Measurements from ENCODE around the gene CRELD1.

The CRELD1 gene

DNA sequence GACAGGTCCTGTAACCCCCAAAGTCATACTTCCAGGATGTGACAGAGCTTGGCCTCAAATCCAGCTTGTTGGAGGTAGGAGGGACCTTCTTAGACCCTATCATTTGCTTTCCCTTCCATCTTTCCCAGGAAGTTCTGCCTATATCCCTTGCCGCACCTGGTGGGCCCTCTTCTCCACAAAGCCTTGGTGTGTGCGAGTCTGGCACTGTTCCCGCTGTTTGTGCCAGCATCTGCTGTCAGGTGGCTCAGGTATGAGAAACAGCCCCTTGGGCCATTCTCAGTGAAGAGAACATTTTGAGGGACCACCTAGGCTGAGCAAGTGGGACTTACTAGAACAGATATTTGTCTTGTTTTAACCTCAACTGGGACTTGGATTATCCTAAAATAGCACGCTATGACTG lies 29.7 kb upstream of the CRELD1 start:
- no peak for DNase-seq (ENCODE audit: low read depth)

- no peak for DNase-seq (ENCODE audit: low read depth)
These were observed 27.2 kb upstream of the CRELD1 start for GRCh38 chr3:9906480-9906879.

- DNase-seq (ENCODE audit: low read depth): no peak
These were observed 25.3 kb upstream of the CRELD1 start for GRCh38 chr3:9908286-9908685.

DNA sequence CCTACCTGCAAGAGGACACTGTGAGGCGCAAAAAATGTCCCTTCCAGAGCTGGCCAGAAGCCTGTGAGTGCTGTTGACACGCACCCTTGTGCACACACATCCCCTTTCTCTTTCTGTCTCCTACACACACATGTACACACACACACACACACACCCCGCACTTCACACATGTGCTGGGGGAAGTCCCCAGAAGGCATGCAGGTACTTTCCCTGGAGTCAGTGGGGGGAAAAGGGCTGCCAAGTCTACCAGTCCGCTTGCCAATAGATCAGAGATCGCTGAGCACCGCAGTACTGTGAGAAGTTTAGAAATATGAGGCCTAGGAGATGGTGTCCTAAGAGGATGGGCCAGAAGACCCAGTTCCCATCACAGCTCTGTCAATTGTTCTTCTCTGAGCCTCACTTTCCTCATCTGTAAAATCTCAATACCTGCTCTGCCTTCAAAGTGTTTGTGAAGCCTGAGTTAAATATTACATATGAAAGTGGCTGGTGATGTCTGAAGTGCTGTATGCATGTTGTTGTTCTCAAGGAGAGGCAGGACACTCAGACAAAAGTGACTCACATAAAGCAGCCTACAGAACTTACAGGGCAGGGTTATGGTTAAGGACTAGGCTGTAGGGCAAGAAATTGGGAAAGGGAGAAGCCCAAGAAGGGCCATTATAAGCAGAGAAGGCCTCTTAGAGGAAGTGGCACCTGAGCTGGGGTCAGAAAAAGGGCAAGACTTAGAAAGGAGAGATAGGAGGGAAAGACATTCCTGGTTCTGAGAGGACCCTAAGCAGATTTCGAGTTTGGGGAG lies 24.2 kb upstream of the CRELD1 start:
- DNase-seq (ENCODE audit: low read depth): no peak

DNA sequence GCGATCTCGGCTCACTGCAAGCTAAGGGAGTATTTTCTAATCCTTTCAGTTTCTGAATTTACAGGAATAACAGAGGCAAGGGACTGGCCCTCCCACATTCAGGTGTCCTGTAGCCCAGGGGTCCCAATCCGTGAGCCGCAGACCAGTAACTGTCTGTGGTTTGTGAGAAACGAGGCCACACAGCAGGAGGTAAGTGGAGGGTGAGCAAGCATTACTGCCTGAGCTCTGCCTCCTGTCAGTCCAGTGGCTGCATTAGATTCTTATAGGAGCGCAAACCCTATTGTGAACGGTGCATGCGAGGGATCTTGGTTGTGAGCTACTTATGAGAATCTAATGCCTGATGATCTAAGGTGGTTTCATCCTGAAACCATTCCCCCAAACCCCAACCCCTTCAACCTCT lies 21.8 kb upstream of the CRELD1 start:
- DNase-seq (ENCODE audit: low read depth): no peak

- no peak for DNase-seq (ENCODE audit: low read depth)
These were observed 21.2 kb upstream of the CRELD1 start for GRCh38 chr3:9912294-9912935.

DNA sequence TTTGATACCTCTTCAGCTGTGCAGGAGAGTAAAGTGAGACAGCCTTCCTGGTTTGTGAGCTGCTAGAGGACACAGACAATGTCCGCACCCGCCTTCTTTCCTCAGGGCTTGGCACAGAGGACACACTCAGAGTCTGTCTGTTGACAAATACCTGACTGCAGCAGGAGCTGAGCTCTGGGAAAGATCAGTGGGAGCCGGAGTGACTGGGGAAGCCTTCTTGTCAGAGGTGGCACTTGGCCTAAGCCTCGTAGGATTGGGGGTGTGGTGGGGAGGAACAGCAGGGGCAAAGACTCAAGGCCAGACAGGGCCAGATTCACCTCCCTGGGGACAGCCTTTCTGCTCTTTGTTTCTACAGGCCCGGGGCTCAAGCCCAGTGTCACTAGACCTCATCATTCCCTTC lies 20.0 kb upstream of the CRELD1 start:
- no peak for DNase-seq (ENCODE audit: low read depth)

- no peak for DNase-seq (ENCODE audit: low read depth)
These were observed 19.6 kb upstream of the CRELD1 start for GRCh38 chr3:9914011-9914410.

DNA sequence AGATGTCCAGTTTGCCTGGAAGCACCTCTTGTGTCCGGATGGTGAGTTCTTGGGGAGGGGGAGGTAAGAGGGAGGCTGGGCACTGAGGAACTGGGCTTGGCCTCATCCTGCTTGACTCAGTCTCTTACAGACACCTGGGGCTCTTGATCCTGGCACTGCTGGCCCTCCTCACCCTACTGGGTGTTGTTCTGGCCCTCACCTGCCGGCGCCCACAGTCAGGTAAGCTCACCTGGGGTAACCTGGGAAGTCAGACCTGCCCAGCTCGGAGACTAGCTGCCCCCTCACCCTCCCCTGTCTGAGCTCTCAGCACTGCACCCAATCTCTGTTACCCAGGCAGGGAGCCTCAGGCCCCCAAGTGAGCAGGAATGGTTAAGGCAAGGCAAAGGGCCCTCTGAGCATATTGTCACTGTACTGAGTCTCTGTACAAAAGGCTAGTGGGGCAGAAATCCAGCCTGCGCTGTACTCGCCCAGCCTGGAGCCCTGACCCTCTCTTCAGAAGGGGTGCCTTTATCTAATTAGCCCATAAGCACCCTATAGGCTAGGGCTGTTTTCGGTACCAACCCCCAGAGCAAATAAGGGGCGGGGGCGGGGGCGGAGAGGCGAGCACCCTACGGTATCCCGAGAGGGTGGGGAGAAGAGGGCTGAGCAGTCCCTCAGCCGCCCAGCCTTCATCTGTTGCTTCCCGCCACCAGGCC lies 18.9 kb upstream of the CRELD1 start:
- DNase-seq (ENCODE audit: low read depth): no peak

DNA sequence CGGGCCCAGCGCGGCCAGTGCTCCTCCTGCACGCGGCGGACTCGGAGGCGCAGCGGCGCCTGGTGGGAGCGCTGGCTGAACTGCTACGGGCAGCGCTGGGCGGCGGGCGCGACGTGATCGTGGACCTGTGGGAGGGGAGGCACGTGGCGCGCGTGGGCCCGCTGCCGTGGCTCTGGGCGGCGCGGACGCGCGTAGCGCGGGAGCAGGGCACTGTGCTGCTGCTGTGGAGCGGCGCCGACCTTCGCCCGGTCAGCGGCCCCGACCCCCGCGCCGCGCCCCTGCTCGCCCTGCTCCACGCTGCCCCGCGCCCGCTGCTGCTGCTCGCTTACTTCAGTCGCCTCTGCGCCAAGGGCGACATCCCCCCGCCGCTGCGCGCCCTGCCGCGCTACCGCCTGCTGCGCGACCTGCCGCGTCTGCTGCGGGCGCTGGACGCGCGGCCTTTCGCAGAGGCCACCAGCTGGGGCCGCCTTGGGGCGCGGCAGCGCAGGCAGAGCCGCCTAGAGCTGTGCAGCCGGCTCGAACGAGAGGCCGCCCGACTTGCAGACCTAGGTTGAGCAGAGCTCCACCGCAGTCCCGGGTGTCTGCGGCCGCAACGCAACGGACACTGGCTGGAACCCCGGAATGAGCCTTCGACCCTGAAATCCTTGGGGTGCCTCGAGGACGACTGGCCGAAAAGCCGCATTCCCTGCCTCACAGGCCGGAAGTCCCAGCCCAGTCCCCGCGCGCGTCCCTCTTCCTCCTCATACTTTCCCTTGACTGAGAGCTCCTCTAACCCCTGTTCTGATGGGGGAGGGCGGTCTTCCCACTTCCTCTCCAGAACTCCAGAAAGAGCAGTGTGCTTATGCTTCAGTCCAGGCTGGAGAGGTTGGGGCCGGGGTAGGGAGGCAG lies 18.1 kb upstream of the CRELD1 start:
- DNase-seq (ENCODE audit: low read depth): no peak

DNA sequence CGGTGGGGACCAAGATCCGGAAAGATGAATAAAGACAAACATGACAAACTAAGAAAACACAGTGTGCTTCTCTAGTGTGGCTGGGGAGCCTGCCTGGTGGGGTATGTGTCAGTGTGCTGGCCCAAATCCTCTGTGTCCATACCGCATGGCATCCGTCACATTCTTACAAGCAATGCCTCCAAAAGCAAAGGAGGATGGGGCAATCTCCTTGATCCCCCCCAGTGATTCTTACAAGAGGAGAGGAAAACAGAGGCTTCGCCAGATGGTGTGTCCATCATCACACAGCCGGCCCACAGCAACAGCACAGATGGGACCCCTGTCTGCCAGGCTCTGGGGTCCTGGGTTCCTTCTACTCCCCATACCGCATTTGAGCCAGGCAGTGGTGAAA lies 17.3 kb upstream of the CRELD1 start:
- no peak for DNase-seq (ENCODE audit: low read depth)

- no peak for DNase-seq (ENCODE audit: low read depth)
These were observed 16.6 kb upstream of the CRELD1 start, which contains the start of gene IL17RC for GRCh38 chr3:9916734-9917680. Gene IL17RC (plus strand): TSS chr3:9917098. CDS start chr3:9917316, 218 bp downstream.

GRCh38 chr3:9917820-9918219 lies 15.8 kb upstream of the CRELD1 start:
- no peak for DNase-seq (ENCODE audit: low read depth)

DNA sequence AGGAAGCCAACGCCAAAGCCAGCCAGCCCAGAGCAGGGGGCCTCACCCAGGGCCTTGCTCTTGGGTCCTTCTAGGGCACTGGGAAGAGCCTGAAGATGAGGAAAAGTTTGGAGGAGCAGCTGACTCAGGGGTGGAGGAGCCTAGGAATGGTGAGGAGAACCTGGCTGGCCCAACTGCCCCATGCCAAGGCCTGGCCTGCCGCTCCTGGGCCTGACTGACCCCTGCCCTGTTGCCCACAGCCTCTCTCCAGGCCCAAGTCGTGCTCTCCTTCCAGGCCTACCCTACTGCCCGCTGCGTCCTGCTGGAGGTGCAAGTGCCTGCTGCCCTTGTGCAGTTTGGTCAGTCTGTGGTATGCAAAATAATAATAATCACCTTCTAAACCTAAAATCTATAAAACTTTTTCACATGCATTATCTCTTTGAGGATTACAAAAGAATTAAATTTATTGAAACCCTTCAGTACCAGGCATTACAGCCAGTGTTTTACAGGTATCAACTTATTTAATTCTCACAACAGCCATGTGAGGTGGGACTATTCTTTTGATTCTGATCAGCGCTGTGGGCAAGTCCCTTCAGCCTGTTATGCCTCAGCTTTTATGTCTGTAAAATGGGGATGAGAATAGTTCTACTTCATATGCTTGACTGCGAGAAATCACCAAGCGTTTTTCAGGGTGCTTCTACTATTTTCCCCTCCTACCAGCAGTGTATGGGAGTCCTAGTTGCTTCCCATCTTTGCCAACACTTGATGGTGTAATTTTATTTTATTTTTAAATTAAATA lies 15.2 kb upstream of the CRELD1 start:
- DNase-seq (ENCODE audit: low read depth): no peak

DNA sequence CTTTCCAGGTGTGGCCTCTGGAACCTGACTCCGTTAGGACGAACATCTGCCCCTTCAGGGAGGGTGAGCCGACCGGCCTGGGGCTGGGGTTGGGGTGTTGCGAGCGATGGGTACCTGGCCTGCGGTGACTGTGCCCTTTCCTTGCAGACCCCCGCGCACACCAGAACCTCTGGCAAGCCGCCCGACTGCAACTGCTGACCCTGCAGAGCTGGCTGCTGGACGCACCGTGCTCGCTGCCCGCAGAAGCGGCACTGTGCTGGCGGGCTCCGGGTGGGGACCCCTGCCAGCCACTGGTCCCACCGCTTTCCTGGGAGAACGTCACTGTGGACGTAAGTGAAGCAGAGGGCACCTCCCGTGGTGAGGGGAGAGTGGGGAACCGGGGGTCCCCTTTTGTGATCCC lies 5.5 kb upstream of the CRELD1 start:
- no peak for DNase-seq (ENCODE audit: low read depth)

- DNase-seq (ENCODE audit: low read depth): no peak
These were observed 2.7 kb upstream of the CRELD1 start for GRCh38 chr3:9930804-9931418.

GRCh38 chr3:9932535-9932842 lies 1.1 kb upstream of the CRELD1 start:
- DNase-seq (ENCODE audit: low read depth): no peak

GRCh38 chr3:9932843-9933560 lies 632 bp upstream of the CRELD1 start:
- peak; percentile 73 for DNase-seq (ENCODE audit: low read depth)

GRCh38 chr3:9934235-9934621 lies 594 bp downstream of the CRELD1 start:
- DNase-seq (ENCODE audit: low read depth): no peak
